ENCODE results near the gene ARHGAP8.
"Not testable (repeated sequence)": the region's sequence is repeated elsewhere in the genome, so short reads cannot be mapped to it uniquely, and the experiment has no call there.

The ARHGAP8 gene

DNA sequence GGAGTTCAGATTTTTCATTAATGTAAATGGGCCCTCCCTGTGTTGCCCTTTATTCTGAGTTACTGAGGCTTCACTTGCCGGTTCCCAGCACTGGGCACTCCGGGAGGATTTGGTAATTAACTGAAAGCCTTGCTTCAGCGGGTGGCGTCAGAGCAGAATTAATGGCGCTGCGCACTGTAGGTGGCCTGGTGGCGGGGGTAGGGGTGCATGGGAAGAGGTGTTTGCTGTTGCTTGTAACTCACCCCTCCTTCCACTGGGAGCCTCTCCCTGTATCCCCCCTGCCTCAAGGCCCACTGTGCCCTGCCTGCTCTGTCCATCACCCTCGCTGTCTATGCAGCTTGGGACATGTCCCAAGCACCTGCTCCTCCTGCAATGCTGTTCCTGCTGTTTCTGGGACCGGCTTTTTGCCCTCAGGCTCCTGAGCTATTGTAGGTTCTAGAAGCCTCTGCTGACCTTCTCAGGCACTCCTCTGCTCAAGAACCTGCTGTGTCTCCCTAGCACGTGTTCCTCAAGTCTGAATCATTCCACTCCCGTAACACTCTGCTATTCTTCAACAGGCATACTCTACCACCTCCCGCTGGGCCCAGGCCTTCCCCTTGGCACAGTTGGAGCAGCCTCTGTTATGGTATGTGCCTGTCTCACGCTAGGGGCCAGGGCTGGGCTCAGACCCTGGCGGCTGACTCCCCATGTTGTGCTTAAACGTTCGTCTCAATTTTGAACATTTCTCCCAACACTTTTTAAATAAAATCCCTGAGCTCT is 24.4 kb downstream of the ARHGAP8 start:
- DNase-seq, result no peak

DNA sequence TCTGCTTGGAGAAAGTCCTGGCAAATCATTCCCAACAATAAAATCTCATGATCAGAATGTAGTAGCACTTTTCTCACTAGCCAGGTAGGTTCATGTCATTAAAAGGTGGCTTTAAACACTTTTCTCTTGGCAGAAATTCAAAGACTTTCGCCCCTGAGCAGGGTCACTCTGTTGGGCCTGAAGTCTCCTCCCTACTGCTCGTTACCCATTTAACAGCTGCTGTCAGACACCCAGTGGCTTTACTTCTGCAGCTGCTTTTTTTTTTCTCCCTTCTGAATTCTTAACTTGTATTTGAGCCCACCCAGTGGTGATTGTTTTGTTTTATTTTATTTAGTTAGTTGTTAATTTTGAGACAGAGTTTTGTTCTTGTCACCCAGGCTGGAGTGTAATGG is 25.0 kb downstream of the ARHGAP8 start:
- no peak for DNase-seq

DNA sequence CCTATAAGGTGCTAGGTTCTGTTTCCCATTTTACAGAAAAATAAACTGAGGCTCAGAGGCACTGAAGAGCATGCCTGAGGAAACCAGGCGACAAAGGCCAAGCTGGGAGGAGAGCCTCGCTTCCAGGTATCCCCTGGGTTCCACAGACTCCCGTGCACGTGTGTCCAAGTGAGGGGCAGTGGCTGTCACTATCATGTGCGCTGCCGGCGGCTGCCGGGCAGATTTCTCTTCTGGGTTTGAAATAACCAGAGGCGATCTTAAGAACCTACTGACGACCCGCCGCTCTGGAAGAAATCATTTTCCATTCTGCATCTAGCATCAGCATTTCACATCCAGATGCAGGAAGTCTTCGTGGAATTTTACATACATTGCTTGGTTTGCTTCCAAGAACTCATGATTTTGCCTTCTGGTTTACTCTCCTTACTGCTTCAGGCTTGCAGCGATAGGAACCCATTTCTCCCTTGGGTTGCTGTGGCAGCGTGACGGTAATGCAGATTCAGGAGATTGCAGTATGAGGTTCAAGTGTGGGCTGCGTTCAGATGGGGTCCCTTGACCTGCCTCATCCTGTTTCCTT is 28.6 kb downstream of the ARHGAP8 start:
- no peak for DNase-seq

DNA sequence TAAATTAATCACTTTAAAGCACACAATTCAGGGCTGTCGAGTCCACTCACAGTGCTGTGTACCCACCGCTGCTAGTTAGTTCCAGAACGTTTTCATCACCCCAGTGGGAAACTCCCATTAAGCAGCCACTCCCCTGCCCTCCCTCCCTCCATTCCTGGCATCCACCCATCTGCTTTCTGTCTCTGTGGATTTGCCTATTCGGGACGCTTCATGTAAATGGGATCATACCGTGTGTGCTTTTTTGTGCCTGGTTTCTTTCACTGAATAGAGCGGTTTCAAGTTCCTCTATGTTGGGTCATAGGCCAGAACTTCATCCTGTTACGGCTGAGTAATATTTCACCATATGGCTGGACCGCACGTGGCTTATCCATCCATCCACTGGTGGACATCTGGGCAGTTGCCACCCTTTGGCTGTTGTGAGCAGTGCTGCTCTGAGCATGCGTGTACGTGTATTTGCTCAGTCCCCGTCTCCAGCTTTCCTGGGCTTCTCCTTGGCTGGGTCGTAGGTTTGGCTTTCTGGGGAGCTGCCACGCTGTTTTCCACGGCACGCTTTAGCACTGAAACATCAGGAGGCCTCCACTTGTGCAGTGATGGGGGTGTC is 30.1 kb downstream of the ARHGAP8 start:
- DNase-seq, result no peak

DNA sequence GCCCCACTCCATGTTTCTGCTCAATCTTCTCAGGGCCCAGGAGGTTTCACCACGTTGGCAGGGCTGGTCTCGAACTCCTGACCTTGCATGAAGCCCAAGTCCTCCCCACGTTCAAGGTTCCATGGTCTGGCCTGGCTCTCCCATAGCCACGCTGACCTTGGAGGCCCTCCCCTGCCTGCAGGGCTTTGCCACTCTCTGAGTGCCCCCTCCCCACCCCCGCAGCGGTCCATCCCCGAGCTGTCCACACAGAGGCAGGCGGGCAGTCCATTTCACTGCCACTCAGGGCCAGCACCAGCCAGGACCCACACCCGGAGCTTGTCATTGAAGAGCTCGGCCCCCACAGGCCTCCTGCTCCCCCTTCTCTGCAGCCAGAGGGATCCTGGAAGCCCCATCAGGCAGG is 30.7 kb downstream of the ARHGAP8 start:
- DNase-seq, result no peak

DNA sequence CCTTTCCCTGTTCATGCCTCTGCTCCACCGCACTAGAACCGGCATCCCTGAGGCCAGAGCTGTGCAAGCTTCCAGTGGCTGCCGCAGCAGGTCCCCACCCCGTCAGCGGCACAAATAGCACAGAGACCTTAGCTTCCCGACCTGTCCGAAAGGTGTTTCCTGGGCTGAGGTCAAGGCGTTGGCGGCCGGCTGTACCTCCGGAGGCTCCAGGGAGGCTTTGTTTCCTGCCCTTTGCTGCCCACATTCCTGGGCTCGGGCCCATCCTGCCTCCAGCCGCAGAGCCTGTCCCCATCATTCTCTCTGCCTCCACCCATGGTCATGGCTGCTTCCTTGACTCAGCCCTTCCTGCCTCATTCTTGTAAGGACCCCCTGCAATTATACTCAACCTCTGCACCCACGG is 31.2 kb downstream of the ARHGAP8 start:
- no peak for DNase-seq

DNA sequence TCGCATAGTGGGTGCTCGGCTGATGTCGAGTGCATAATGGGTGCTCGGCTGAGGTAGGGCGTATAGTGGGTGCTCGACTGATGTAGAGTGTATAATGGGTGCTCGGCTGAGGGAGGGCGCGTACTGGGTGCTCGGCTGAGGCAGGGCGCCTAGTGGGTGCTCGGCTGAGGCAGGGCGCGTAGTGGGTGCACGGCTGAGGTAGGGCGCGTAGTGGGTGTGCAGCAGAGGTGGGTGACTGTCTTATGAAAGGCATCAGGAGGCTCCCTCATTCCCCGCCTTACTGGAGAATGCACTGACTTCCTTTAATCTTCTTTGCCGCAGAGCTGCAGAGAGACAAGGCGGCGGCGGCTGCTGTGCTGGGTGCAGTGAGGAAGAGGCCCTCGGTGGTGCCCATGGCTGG is 33.8 kb downstream of the ARHGAP8 start:
- DNase-seq, result no peak

DNA sequence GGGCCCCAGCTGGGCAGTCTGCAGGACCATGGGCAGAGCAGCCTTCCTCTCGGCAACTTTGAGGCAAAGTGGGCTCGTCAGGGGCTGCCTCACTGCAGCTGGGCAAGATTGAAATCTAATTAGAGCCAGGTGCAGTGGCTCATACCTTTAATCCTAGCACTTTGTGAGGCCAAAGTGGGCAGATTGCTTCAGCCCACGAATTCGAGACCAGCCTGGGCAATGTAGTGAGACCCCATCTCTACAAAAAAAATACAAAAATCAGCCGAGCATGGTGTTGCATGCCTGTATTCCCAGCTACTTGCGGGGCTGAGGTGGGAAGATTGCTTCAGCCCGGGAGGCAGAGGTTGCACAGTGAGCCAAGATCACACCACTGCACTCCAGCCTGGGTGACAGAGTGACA is 34.2 kb downstream of the ARHGAP8 start:
- no peak for DNase-seq

DNA sequence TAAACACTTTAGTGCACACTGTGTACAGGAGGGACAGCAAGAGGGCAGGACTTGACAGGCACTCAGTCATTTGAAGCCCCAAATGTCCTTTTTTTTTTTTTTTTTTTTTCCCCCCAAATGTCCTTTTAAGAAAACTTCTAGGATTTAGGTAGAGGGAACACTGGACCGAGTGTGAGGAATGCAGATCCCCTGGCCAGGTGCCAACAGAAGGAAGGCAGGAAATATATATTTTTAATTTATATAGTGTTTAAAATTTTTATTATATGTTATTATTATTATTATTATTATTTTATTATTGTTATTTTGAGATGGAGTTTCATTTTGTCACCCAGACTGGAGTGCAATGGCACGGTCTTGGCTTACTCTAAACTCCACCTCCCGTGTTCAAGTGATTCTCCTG is 35.5 kb downstream of the ARHGAP8 start:
- DNase-seq, result no peak

DNA sequence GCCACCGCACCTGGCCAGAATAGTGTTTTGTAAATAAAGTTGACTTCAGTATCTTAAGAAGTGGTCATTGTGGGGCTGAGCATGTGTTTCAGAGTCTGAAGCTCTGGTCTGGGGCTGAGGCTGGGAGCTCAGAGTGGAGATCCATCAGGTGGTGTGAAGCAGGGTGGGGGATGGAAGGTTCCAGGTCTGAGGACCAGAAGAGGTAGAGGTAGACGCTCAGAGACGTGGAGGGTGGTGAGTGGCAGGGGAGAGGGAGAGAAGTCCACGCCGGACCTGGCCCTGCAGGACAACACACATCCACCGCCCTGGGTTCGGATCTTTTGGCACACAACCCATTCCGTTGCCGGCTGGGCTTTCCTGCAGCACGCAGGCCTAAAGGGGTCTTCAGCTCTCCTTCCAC is 40.7 kb downstream of the ARHGAP8 start:
- DNase-seq, result no peak

DNA sequence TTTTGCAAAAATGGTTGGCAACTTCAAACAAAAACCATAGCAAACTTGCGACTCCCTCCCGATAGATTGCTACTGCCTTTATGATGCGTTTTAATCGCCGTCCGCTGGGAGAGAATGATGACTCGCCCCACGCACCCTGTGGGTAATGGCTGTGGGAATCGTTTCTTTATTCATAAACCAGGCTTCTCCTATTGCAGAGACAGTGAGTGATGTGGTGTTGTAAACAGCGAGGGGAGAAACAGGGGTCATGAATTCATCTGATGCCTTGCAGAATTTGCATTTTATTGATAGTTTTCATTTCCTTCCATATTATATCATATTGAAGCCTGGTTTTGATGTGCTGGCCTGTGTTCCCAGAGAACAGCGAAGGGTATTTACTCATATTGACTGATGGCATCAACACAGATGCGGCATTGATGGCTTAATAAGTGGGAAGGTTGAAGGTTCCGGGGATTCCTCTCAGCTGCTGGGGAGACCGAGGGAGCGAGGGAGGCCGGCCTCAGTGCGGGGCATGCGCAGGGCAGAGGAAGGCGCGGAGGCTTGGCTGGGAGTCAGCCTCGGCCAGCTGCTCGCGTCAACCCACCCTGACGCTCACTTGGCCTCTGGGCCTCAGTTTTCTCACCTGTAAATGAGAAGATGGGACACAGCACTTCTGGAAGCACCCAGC is 41.3 kb downstream of the ARHGAP8 start:
- no peak for DNase-seq

DNA sequence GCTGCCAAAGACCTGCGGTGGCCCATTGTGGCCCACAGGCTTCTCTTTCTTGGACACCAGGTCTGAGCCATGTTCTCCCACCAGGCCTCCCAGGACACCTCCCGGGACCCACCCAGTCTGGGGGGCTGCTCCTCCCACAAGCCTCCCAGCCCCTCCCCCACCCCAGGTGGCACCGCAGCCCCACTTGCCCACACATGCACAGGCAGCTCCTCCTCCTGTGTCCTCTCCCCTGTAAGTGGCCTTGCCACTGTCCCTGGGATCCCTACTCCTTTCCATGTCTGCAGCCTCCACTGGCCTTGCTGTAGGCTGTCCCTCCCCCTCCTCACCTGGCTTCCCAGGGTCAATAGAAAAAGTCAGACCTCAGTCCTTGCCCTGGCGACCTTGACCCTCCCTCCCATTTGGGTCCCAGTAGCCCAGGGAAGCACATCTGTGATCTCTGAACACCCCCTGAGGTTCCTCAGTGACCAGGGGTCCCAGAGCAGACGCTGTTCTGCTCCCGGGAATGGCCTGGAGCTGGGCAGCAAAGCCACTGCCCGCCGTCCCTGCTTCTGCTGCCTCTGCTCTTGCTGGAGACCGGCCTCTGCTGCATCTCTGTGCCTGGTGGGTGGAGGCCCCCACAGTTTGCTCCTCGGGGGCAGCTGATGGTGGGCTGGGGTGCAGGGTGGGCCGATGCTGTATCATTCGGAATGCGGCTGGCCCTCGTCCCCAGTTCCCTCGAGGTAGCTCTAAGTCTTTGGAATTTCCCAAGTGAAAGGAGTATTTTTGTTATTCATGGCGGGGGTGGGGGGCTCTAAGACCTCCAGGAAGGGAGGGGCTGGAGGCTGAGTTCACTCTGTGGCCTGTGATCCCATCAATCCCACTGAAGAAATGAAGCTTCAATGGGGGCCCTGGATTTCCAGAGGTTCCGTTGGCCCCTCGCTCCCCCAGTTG is 43.6 kb downstream of the ARHGAP8 start:
- no peak for DNase-seq

DNA sequence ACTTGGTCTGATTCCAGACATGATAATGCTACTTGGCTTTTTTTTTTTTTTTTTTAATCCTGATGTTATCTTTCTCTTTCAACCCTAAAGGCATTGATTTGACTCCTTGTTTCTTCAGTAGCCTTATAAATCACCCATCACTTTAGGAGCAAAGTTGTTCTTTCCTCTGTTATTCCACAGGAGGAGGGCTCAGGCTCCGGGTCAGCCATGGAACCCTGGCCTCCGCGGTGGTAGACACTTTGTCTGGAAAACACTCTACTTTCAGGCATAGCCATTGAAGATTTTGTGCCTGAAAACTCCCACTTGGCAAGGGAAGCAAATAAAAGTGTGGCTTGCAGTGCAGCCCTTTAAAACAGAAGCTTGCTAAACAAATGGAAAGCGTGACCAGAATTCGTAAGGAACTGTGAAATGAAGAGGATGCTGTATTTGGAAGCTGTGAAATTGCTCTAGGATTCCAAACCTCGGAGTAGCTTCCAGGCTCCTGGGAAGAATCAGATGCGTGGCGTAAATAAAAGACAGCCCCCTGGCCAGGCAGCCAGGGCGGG is 44.9 kb downstream of the ARHGAP8 start:
- no peak for DNase-seq

DNA sequence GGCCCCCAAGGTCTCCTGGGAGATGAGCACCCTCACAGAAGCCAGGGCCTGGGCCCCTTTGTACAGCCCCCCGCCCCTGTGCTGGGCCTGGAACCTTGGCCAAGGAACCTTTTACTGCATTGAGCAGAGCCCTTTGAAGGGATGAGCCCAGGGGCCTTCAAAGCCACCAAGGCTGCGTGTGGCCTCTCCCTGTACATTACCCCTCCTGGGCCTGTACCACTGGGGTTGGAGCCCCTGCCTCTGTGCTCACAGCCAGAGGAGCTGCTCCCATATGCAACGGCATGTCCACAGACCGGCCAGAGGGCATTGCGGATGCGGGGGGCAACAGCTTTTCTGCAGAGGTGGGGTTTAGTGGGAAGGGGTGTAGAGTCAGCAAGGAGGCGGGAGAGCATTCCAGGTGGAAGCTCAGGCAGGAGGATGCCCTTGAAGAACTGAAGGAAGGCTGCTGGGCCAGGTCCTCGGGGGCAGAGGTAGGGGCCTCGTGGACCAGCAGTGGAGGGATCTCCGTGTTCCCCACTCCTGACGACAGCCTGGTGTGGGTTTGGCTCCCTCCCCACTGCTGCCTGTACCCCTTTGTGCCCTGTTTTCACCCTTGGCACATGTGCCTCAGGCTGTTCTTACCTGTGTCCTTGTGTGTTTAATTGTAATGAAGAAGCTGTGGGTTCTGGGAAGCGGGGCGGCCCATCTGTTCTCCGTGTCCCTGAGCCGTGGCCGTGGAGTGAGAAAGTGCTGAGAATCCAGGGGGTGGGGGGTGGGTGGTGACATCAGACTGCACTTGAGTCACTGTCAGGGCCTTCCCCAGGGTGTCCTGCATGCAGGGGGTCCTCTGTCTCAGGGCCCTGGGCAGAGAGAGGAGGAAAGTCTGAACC is 46.9 kb downstream of the ARHGAP8 start:
- no peak for DNase-seq

DNA sequence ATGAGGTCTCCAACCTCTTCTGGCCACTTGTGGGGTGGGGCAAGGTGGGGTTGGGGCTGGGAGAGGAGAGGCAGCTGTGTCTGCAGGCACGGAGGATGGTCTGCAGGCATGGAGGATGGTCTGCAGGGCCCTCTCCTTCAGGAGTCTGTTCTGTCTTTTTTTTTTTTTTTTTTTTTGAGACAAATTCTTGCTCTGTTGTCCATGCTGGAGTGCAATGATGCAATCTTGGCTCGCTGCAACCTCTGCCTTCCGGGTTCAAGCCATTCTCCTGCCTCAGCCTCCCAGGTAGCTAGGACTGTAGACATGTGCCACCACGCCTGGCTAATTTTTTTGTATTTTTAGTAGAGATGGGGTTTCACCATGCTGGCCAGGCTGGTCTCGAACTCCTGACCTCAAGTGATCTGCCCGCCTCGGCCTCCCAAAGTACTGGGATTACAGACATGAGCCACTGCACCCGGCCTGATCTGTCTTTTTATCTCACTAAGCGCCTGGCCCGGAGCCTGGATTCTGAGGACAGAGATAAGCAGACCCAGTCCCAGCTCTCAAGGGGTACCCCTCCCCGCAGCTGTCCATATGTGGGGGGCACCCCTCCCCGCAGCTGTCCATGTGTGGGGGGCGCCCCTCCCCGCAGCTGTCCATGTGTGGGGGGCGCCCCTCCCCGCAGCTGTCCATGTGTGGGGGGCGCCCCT is 47.7 kb downstream of the ARHGAP8 start:
- DNase-seq, result not testable (repeated sequence)

DNA sequence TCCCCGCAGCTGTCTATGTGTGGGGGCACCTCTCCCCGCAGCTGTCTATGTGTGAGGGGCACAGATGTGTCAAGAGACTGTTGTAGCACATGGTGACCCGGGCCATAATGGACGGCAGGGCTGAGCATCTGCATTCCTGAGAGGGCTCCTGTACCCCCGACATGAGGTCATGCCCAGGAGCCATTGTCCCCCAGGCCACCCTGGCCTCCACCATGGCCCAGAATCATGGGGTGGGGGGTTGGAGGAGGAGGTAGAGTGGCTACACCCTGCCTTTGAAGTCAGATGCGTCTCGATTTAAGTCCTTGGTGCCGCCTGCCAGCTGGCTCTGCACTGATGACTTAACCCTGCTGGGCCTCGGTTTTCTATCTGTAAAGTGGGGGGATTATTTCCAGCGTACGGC is 49.1 kb downstream of the ARHGAP8 start:
- DNase-seq, result no peak

DNA sequence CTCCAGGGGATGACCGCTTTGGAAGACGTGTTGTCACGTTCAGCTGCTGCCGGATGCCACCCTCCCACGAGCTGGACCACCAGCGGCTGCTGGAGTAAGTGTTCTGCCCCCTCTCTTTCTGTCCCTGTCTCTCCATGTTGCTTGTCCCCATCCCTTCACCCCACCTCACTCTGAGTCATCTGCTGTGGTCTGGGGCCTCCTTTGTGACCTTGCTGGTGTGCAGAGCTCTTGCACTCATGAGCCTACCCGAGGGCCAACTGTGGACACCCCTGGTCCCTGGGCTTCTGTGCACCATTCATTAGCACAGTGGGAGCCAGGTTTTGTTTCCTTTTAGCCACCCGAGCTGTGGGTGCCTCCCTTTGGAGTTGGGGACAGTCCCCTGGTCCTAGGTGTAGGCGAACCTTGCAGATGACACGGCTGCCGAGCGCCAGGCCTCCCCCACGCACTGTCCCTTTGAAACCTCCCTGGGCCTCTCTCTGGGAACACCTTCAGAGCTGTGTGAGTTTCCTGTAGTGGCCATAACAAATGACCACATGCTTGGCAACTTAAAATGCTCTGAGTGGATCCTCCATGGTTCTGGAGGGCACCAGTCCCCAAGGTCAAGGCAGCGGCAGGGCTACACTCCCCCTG is 49.8 kb downstream of the ARHGAP8 start:
- DNase-seq, result no peak

DNA sequence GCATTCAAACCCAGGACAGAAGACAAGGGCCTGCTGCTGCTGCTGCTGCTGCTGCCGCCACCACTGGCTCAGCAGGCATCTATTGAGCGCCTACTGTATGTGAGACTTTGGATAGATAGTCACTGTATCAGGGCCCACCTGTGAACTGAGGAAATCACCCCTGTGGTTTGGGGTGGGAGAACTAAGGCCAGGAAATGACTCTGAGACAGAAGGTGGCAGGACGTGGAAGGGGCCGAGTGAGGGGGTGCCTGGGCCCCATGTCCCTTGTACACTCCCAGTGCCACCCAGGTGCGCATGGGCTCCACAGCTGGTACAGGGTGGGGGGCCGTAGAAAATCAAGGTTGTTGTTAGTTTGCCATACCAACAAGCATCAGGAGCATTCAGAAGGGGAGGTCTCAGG is 50.6 kb downstream of the ARHGAP8 start:
- no peak for DNase-seq

DNA sequence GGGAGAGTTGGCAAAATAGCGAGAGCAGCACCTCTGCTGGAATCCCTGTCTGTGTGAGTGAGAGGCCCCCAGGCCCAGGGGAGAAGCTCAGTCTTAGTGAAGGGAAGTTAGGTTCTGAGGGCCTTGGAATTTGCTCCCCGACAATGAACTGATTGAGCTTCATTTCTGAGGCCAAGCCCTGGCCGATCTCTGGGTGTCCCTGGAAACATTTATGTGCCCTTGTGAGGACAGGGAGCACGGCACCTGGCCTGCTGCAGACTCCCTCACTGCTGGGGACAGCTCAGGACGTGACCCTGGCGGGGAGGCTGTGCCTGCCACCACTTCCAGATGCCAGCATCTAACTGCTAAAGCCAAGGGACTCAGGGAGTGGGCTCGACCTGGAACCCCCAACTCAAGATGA is 52.0 kb downstream of the ARHGAP8 start:
- DNase-seq, result no peak

DNA sequence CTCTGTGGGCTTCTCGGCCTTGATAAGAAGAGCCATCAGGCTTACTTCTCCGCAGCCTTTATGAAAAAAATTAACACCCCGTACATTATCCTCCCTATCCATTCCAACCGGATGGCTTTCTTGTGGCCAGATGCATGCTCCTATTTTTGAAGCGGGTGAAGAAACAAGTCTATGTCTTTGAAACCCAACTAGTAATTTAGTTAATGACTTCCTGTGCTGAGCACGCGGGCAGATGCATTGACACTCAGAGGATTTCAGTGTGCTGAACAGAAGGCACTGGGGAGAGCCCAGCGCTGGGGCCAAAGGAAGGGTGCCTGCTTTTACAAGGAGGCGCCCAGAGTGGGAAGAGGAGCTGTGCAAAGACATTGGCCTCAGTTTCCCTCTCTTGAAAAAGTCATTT is 53.3 kb downstream of the ARHGAP8 start:
- DNase-seq, result no peak

DNA sequence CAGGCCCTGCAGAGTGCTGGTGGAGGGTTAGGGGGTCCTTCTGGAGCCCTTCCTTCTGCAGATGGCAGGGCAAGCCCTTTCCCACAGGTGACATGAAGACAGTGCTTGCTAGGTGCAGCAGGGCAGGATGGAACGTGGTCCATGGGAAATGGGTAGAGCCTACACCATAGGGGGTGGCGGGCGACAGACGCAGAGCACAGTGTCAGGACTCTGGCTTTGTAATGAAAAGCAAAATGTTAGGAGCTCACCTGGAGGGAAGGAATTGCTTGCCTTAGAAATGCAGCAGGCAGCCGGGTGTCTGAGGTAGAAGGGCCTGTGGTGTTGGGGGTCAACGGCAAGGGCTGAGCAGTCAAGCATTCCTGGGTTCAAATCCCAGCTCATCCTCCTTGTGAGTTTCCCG is 54.9 kb downstream of the ARHGAP8 start:
- DNase-seq, result no peak

Data from CD4-positive, alpha-beta T cell treated with Interleukin-21 for 1 hour (primary cell).